ENCODE data around the gene DNAH2. TPM values are rescaled to one million over a fixed set of nuclear protein-coding genes. Genes with fewer than 3 reads are reported as not detected.
A peak's percentile ranks its signal among the peaks of the same experiment; 100 is the strongest.

The DNAH2 gene
- total RNA-seq, 1 experiment from 2014 or later: 0.15 TPM

- H4K5ac ChIP-seq (ENCODE audit: insufficient read length, low read depth, low read length): no peak overlapping the region
- no peaks in the 10 kb centered on the region for H3K79me2 ChIP-seq (ENCODE audit: insufficient read depth, low read length)
- no peak overlapping the region for H3K56ac ChIP-seq (ENCODE audit: insufficient read length, low read depth, low read length)
- no peak overlapping the region for H3K27ac ChIP-seq (ENCODE audit: insufficient read length, low read depth, low read length)
- no peak overlapping the region for H4K8ac ChIP-seq (replicated peaks; ENCODE audit: insufficient read length, low read depth, low read length)
- Mint-ChIP-seq H3K4me1 (no peaks in the 10 kb centered on the region), H3K4me3 (no peak overlapping the region), H3K36me3 (ENCODE audit: insufficient read depth in 1 of 3, low read depth in 3 of 3) (no peaks in the 10 kb centered on the region), H3K27me3 (ENCODE audit: low read depth) (peaks cover 31% of the 10 kb centered on the region), H3K27ac (peak overlapping the region in 1 of 3 experiments; percentile 41; a peak in 2 of 7 replicates), H3K9me3 (no peaks in the 10 kb centered on the region)
- H3K23ac ChIP-seq (ENCODE audit: insufficient read length, low read depth, low read length): no peak overlapping the region
- no peak overlapping the region for H3K9ac ChIP-seq (ENCODE audit: extremely low read depth, insufficient read length, low read length)
- no peaks in the 10 kb centered on the region for H4K20me1 ChIP-seq (ENCODE audit: control insufficient read depth, insufficient read depth, insufficient read length)
- H2BK15ac ChIP-seq (ENCODE audit: low read depth, low read length): no peak overlapping the region
- no peak overlapping the region for H3K18ac ChIP-seq (ENCODE audit: insufficient read length, low read depth, low read length)
- no peak overlapping the region for H3T11ph ChIP-seq (ENCODE audit: low read length)
- H2BK5ac ChIP-seq (ENCODE audit: insufficient read length, low read length): no peak overlapping the region
- no peaks in the 10 kb centered on the region; the same call in 1 of the 2 replicates for H3K27me3 ChIP-seq (ENCODE audit: insufficient read depth, low read length)
- no peak for TF ChIP-seq CTCF (conservative IDR thresholded peaks at IDR 0.05)
- no peak overlapping the region for H2BK120ac ChIP-seq (ENCODE audit: low read depth, low read length, poor library complexity, severe bottlenecking)
- no peak overlapping the region for H2AFZ ChIP-seq (ENCODE audit: low read length)
- DNase-seq: peak; percentile 26
- no CpG with 5 or more reads among the region's 10 CpGs for WGBS (ENCODE audit: extremely low coverage, insufficient read length, low lambda C conversion rate)
- H2AK5ac ChIP-seq (ENCODE audit: insufficient read length, low read length): no peak overlapping the region
- H2BK20ac ChIP-seq (ENCODE audit: low read depth, low read length, poor library complexity, severe bottlenecking): no peak overlapping the region
- no peaks in the 10 kb centered on the region for H3K23me2 ChIP-seq (ENCODE audit: insufficient read length, low read depth, low read length, poor library complexity, severe bottlenecking)
- H3K4me1 ChIP-seq (ENCODE audit: insufficient read depth, low read length): no peaks in the 10 kb centered on the region
- no peak overlapping the region for H3K14ac ChIP-seq (ENCODE audit: insufficient read depth, low read length)
- no peak overlapping the region for H3K4me2 ChIP-seq (ENCODE audit: insufficient read depth, insufficient read length, low read length)
- no peak overlapping the region for H2BK12ac ChIP-seq (ENCODE audit: insufficient read length, low read depth, low read length)
- H3K4ac ChIP-seq (ENCODE audit: low read depth, low read length): no peak overlapping the region
- no peak overlapping the region for H4K91ac ChIP-seq (ENCODE audit: insufficient read length, low read depth, low read length)
- H3K79me1 ChIP-seq (ENCODE audit: insufficient read depth, low read depth, low read length, poor library complexity, severe bottlenecking): no peaks in the 10 kb centered on the region
- H3K9me3 ChIP-seq (ENCODE audit: control insufficient read depth, low read depth, low read length): no peaks in the 10 kb centered on the region
These were observed 99.5 kb downstream of the DNAH2 start for GRCh38 chr17:7816926-7817642.
